OCI-LY7 (cell line): Measurements from ENCODE around the gene DFFB.

Experiments used
- EZH2phosphoT487 ChIP-seq: fragments of 200-600 bp; sonication (generic); IDR thresholded peaks from 2 replicates; pipeline ENCODE4 v1.6.1; 2018; ENCODE audit warnings: low read depth, borderline replicate concordance, mild to moderate bottlenecking, mixed run types, antibody characterized with exemption, low read length, moderate library complexity, mixed read lengths
- TF ChIP-seq, protein P1 (sequence below): fragments of 200-600 bp; sonication (generic); conservative IDR thresholded peaks from 2 replicates; pipeline ENCODE4 v1.5.1; 2014; ENCODE audit warnings: mild to moderate bottlenecking, antibody characterized with exemption, low read length, moderate library complexity, mixed read lengths

DNA sequence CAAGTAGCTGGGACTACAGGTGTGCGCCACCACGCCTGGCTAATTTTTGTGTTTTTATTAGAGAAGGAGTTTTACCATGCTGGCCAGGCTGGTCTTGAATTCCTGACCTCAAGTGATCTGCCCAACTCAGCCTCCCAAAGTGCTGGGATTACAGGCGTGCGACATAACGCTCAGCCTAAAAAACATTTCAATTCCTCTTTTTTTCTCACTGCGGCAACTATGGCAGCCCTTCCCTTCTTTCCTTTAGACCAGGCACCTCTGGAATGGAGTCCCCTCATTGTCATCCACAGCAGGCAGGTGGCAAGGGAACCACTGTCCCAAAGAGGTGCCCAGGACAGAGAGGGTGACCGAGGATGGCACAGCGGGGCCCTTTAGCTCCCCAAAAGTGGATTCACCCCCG, 14.4 kb upstream of the DFFB start:
- TF ChIP-seq, protein P1, sequence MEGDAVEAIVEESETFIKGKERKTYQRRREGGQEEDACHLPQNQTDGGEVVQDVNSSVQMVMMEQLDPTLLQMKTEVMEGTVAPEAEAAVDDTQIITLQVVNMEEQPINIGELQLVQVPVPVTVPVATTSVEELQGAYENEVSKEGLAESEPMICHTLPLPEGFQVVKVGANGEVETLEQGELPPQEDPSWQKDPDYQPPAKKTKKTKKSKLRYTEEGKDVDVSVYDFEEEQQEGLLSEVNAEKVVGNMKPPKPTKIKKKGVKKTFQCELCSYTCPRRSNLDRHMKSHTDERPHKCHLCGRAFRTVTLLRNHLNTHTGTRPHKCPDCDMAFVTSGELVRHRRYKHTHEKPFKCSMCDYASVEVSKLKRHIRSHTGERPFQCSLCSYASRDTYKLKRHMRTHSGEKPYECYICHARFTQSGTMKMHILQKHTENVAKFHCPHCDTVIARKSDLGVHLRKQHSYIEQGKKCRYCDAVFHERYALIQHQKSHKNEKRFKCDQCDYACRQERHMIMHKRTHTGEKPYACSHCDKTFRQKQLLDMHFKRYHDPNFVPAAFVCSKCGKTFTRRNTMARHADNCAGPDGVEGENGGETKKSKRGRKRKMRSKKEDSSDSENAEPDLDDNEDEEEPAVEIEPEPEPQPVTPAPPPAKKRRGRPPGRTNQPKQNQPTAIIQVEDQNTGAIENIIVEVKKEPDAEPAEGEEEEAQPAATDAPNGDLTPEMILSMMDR: no peak
- no peak for TF ChIP-seq EZH2phosphoT487
